HG02798 (cell line): ENCODE data around the gene LYRM4.
"Not testable (repeated sequence)": the region's sequence is repeated elsewhere in the genome, so short reads cannot be mapped to it uniquely, and the experiment has no call there.

ENCODE experiments used
- ATAC-seq: cut with Tn5 transposase; IDR thresholded peaks from one replicate; pipeline ENCODE4 v1.9.1; 2021; ENCODE audit warnings: mild to moderate bottlenecking; ENCODE audit not compliant: unreplicated experiment, poor library complexity

The LYRM4 gene

DNA sequence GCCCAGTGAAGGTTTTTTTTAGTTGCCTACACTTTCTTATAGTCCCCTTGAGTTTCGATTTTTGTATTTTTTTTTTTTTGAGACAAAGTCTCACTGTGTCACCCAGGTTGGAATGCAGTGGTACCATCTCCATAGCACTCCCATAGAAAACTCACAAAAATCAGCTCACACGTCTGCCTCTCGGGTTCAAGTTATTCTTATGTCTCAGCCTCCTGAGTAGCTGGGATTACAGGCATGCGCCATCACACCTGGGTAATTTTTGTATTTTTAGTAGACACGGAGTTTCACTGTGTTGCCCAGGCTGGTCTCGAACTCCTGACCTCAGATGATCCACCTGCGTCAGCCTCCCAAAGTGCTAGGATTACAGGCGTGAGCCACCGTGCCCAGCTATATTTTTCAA lies 200.3 kb downstream of the LYRM4 start:
- not testable (repeated sequence) for ATAC-seq

GRCh38 chr6:5059036-5059896 lies 201.5 kb downstream of the LYRM4 start:
- no peak for ATAC-seq
